Right cardiac atrium (tissue), 5 donors: ENCODE results near the gene PCF11. TPM values are rescaled to one million over a fixed set of nuclear protein-coding genes. Genes with fewer than 3 reads are reported as not detected.
"Not testable (repeated sequence)": the region's sequence is repeated elsewhere in the genome, so short reads cannot be mapped to it uniquely, and the experiment has no call there.

Source experiments
- ATAC-seq, 2 donors: fragments of 200-7000 bp; cut with Tn5 transposase; one replicate each; pipeline versions ENCODE4 v1.8.0 to v1.9.1; 2020; ENCODE audit warnings: moderate library complexity in 2 of 2, mild to moderate bottlenecking in 1 of 2
- DNase-seq, 3 donors: peaks; one replicate each; pipeline ENCODE4 v3.0.0-alpha.2; 2020
- H3K27ac ChIP-seq: one replicate; pipeline ENCODE4 v1.5.1; 2013; ENCODE audit warnings: mild to moderate bottlenecking, low read length, control low read depth, moderate library complexity
- H3K27me3 ChIP-seq: one replicate; pipeline ENCODE4 v1.6.1; 2013; ENCODE audit not compliant: control insufficient read depth, insufficient read depth
- H3K4me1 ChIP-seq: one replicate; pipeline ENCODE4 v1.6.1; 2013; ENCODE audit warnings: low read length; ENCODE audit not compliant: control insufficient read depth, insufficient read depth
- H3K4me3 ChIP-seq: one replicate; pipeline ENCODE4 v1.5.1; 2013; ENCODE audit warnings: low read length, control low read depth
- H3K9me3 ChIP-seq: one replicate; pipeline ENCODE4 v1.6.1; 2013; ENCODE audit warnings: low read length; ENCODE audit not compliant: control insufficient read depth
- WGBS: extraction: QIAGEN DNeasy Blood & Tissue Kit; methylation state at CpG from one replicate; pipeline ENCODE4 v1.1.7; 2013; 5-methylcytosine and 5-hydroxymethylcytosine counted together
- intact Hi-C, 4 donors: fragments of 100-400 bp; cut with DNase I; formaldehyde crosslinking; loops; one replicate each; pipeline versions ENCODE4 v1.11.0 to v1.14.0; 2022 to 2023
- polyA plus RNA-seq: library from polyadenylated mRNA; stranded (reverse); fragments of 200-250 nt; gene quantifications from one replicate; pipeline ENCODE4 v1.2.3, GENCODE V29; 2013
- total RNA-seq, 4 donors: library from RNA; stranded (reverse); fragmentation: NEBNext Ultra II Directional; extraction: Animal tissue kit (Norgen Biotek cat#: 25700); gene quantifications; one replicate each; pipeline ENCODE4 v1.2.1, GENCODE V29; 2021
- donor health status: healthy with polysubstance abuse.
- donor health status: DM: no; HTN: yes; CAD: no.
- donor health status: DM: no; HTN: no; CAD: no.
- donor health status: DM: no; HTN: yes; CAD: no; lungs with severe emphysema.
- donor health status: DM: yes; HTN: yes; CAD: no.

Gene PCF11
- total and polyA plus RNA-seq, 5 donors = 17.5 to 38.4 (median 33.2) TPM

DNA sequence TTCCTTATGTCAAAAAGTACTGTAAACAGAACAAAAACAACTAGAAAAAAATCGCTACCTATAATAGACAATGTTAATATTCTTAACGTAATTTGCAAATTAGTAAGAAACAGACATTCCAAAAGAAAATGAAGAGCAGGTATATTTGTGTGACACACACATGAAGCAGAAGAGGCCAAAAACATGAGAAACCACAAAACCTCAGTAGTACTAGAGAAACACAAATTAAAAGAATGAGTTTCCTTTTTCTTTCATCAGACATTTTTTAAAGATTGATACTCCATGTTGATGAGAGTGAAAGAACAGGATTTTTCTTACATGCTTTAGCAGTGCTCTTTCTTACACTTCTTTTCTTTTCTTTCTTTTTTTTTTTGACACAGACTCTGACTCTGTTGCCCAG lies 34.2 kb upstream of the PCF11 start:
- ATAC-seq (no peak), DNase-seq (no peak)
- Histone ChIP-seq H3K4me1 (no peaks in the 10 kb centered on the region), H3K27ac (no peak overlapping the region), H3K4me3 (no peak overlapping the region), H3K9me3 (no peaks in the 10 kb centered on the region), H3K27me3 (no peaks in the 10 kb centered on the region)
- intact Hi-C loops = no loop called here
- 95% methylated on average over 2 of the region's 2 CpGs for WGBS

DNA sequence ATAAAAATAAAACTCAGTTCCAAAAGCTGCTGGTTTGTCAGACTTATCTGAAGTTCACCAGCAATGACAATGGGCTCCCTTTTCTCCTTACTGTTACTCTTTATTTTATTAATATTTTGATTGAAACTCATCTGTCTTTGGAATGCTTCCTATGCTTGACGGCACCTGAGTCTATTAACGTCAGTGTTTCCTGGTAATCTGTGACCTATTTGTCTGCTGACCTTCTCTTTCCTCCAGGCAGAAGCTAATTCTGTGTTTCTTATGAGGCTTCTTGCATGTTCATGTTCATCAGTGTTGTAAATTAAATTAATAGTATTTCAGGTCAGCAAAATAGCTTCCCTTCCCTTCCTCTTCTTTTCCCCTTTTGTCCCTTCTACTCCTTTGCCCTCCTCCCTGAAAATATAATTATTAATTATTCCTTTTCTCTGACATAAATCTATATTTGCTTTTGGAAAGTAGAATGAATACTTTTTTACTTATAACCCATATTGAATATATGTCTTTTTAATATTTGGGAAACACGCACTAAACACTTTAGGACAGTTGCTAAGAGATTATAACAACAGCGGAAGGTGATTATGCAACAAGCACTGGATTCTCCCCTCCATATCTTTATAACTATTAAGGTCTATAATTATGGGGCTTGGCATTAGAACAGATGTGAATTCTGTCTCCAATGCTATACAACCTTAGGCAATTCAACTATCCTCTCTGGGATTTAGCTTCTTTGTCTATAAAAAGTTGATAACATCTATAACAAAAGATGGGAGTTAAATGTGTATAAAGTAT lies 32.1 kb upstream of the PCF11 start:
- peak in 1 of 2 donors; percentile 25 for ATAC-seq
- Histone ChIP-seq H3K4me3 (no peak overlapping the region), H3K9me3 (no peaks in the 10 kb centered on the region), H3K27me3 (no peaks in the 10 kb centered on the region), H3K4me1 (no peaks in the 10 kb centered on the region), H3K27ac (no peak overlapping the region)
- intact Hi-C loops = no loop called here
- 52% methylated on average over 4 of the region's 4 CpGs for WGBS
- no peak for DNase-seq

DNA sequence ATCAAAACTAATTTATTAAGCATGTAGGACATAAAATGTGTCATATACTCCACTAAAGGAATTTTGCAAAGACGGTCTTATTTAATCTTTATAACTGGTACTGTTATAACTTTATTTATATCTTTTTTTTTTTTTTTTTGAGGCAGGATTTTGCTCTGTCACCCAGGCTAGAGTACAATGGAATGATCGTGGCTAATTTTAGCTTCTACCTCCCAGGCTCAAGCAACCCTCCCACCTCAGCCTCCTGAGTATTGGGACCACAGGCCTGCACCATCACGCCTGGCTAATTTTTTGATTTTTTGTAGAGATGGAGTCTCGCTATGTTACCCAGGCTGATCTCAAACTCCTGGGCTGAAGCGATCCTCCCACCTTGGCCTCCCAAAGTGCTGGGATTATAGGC lies 31.4 kb upstream of the PCF11 start:
- ATAC-seq = no peak
- Histone ChIP-seq H3K9me3 (no peaks in the 10 kb centered on the region), H3K4me1 (no peaks in the 10 kb centered on the region), H3K4me3 (no peak overlapping the region), H3K27me3 (no peaks in the 10 kb centered on the region), H3K27ac (no peak overlapping the region)
- 87% methylated on average over 5 of the region's 5 CpGs for WGBS
- intact Hi-C loops = no loop called here
- no peak for DNase-seq

DNA sequence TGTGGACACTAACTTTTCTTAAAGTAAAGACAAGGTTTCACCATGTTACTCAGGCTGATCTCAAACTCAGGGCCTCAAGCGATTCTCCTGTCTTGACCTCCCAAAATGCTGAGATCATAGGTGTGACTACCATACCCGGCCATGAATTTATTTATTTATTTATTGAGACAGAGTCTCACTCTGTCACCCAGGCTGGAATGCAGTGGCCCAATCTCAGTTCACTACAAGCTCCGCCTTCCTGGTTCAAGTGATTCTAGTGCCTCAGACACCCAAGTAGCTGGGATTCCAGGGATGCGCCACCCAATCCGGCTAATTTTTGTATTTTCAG lies 29.7 kb upstream of the PCF11 start:
- H3K4me3 ChIP-seq = no peak overlapping the region
- intact Hi-C loops = no loop called here
- no peaks in the 10 kb centered on the region for H3K4me1 ChIP-seq
- WGBS = 92% methylated on average over 5 of the region's 5 CpGs
- H3K9me3 ChIP-seq = no peaks in the 10 kb centered on the region
- H3K27me3 ChIP-seq = no peaks in the 10 kb centered on the region
- DNase-seq = no peak
- H3K27ac ChIP-seq = no peak overlapping the region
- ATAC-seq = no peak

DNA sequence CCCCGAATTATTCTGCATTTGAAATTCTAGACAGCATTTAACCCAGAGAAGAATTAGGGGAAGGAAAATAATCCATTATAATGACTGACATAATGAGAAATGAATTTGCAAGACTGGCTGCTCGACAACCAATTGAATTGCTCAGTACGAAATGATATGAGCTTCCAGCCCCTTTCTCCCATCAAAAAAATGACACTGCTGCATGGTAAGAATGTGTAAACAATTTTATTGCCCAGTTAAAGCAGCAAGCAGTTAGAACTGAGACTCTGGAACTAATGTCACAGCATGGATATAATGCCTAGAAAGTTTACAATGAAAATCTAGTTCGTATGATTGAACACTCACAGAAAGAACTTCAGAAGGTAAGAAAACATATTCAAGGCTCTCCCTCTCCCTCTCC lies 24.7 kb upstream of the PCF11 start:
- no peak overlapping the region for H3K27ac ChIP-seq
- WGBS = 77% methylated on average over 4 of the region's 4 CpGs
- intact Hi-C loops = no loop called here

DNA sequence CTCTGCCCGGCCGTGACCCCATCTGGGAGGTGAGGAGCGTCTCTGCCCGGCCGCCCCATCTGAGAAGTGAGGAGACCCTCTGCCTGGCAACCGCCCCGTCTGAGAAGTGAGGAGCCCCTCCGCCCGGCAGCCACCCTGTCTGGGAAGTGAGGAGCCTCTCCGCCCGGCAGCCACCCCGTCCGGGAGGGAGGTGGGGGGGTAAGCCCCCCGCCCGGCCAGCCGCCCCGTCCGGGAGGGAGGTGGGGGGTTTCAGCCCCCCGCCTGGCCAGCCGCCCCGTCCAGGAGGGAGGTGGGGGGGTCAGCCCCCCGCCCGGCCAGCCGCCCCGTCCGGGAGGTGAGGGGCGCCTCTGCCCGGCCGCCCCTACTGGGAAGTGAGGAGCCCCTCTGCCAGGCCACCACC lies 23.7 kb upstream of the PCF11 start:
- WGBS = 98% methylated on average over 15 of the region's 29 CpGs
- ATAC-seq, H3K27me3 ChIP-seq, DNase-seq, H3K9me3 ChIP-seq, H3K4me3 ChIP-seq, H3K27ac ChIP-seq, H3K4me1 ChIP-seq, intact Hi-C loops: not testable (repeated sequence)

More for the DNA sequence above, 24.7 kb upstream of the PCF11 start:
- ATAC-seq (no peak), DNase-seq (no peak)
- Histone ChIP-seq H3K4me1 (no peaks in the 10 kb centered on the region), H3K27me3 (no peaks in the 10 kb centered on the region), H3K4me3 (no peak overlapping the region), H3K9me3 (no peaks in the 10 kb centered on the region)

DNA sequence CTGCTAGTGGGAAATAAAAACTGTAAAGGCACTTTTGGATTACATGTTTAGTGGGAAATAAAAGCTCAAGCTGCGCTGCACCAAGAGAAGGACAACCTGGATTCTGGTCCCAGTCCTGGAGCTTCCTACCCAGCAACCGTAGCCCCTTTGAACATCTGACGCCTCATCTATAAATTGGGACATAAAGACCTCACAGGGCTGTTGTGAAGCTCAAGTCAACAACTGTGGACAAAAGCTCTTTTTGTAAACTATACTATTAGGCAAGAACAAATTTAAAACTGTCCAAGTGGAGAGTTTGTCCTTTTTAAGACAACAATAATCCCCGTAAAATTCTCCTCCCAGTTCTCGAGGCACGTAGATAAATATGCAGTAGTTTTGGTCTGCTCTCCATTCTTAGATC lies 17.6 kb upstream of the PCF11 start:
- no peak for DNase-seq
- intact Hi-C loops = no loop called here

DNA sequence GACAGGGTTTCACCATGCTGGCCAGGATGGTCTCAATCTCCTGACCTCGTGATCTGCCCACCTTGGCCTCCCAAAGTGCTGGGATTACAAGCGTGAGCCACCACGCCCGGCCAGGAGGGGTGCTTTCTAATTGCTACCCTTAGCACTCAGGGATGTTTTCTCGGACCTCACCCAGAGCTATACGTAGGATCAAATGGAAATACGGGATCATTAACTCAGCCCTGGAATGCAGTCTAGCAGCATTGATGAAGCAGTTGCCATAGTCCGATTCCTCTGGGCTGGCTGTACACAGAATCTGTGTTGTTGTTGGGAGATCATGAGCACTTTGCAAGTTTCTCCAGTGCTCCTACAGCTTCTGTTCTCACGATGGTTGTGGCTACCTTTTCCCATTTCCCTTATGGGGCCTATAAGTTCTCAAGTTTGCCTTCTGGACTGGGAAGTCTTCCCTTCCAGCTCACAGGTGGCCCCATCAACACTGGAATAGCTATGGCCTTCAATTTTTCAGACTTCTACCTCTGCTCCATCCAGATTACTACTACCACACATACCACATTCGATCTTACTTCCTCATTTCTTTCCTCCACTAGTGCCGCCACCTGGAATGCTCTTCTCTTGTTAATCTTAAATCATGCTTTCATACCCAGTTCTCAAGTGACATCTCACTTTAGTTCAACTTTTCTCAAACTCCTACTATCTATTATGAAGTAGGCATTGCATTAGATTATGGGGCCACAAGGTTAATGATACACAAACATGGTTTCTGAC lies 16.1 kb upstream of the PCF11 start:
- intact Hi-C loops = no loop called here
- no peak for ATAC-seq
- WGBS = 92% methylated on average over 11 of the region's 11 CpGs

More for the DNA sequence above, 17.6 kb upstream of the PCF11 start:
- ATAC-seq = no peak
- Histone ChIP-seq H3K4me1 (no peaks in the 10 kb centered on the region), H3K4me3 (no peak overlapping the region), H3K27ac (no peak overlapping the region), H3K9me3 (no peaks in the 10 kb centered on the region), H3K27me3 (no peaks in the 10 kb centered on the region)
- 89% methylated on average over 6 of the region's 6 CpGs for WGBS

DNA sequence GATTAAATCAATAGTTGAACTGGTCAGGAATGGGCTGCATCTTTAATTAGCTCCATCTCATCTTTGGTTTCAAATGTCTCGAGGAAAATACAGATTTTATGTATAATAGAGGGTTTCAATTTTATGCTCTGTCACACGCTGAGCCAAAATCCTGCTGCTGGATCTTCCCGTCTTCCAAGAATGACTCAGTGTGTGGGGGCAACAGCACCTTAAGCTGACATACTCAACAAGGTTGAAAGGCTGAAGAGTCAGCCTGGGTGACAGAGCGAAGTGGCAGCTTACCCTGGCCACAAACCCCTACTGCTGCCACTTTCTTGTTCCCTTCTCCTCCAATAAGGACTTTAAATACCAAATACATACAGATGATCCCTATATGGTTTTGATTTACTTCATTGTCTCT lies 9.0 kb upstream of the PCF11 start:
- Histone ChIP-seq H3K27me3 (no peaks in the 10 kb centered on the region), H3K4me1 (no peaks in the 10 kb centered on the region), H3K27ac (no peak overlapping the region), H3K9me3 (no peaks in the 10 kb centered on the region), H3K4me3 (no peak overlapping the region)
- intact Hi-C loops = no loop called here
- 89% methylated on average over 4 of the region's 4 CpGs for WGBS
- DNase-seq (no peak), ATAC-seq (no peak)

More for the DNA sequence above, 16.1 kb upstream of the PCF11 start:
- no peak overlapping the region for H3K4me3 ChIP-seq
- no peak for DNase-seq
- H3K27ac ChIP-seq = no peak overlapping the region
- H3K9me3 ChIP-seq = no peaks in the 10 kb centered on the region
- no peaks in the 10 kb centered on the region for H3K27me3 ChIP-seq
- H3K4me1 ChIP-seq = no peaks in the 10 kb centered on the region

DNA sequence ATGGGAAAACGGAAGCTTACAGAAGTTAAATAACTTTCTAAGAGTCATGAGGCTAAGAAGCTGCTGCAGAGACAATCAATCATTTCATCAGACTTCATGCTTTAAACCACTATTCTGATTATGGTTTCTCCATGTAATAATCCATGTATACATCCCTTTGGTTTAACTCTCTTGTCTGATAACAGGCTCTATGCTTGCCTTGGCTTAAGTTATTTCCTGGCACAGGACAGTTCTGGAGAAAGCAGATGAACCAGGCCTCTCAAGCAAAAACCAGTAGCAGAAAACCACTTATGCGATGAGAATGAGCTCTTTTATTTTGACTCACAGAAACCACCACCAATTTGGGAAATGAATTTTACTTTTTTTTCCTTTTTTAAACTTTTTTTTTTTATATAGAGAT lies 6.5 kb upstream of the PCF11 start:
- no peak overlapping the region for H3K27ac ChIP-seq
- intact Hi-C loops = loop anchor here in 2 of 4 donors (10.0 kb wide), 2 partner anchors 76 to 226 kb away; partner anchors contain the start of gene RAB30 (in 1 of the 2)
- no peak overlapping the region for H3K4me3 ChIP-seq
- H3K27me3 ChIP-seq = no peaks in the 10 kb centered on the region
- no peak for ATAC-seq
- no peaks in the 10 kb centered on the region for H3K9me3 ChIP-seq
- no peak for DNase-seq
- H3K4me1 ChIP-seq = no peaks in the 10 kb centered on the region
- 86% methylated on average over 2 of the region's 2 CpGs for WGBS

DNA sequence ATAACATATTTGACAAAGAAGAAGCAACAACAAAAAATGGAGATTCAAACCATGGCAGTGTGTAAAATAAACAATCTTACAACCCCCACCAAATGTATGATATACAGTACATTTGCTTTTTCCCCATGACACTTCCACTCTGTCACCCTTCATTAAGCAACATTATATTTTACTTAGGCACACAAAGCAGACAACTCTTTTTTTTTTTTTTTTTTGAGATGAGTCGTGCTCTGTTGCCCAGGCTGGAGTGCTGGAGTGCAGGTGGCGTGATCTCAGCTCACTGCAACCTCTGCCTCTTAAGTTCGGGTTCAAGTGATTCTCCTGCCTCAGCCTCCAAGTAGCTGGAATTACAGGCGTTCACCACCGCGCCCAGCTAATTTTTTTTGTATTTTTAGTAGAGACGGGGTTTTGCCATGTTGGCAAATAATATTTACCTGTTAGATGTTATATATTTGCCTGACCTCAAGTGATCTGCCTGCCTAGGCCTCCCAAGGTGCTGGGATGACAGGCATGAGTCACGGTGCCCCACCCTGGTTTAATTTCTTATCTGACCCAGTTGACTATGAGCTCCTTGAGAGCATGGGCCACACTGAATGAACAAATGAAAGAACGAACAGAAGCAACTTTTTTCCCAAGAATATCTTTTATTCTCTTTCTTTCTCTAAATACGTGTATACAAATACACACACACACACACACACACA lies 5.5 kb upstream of the PCF11 start:
- Histone ChIP-seq H3K27me3 (no peaks in the 10 kb centered on the region), H3K4me1 (no peaks in the 10 kb centered on the region), H3K4me3 (no peak overlapping the region), H3K9me3 (no peaks in the 10 kb centered on the region), H3K27ac (no peak overlapping the region)
- 89% methylated on average over 10 of the region's 10 CpGs for WGBS
- intact Hi-C loops = loop anchor here in 2 of 4 donors (10.0 kb wide), 2 partner anchors 77 to 227 kb away; partner anchors contain the start of gene RAB30 (in 1 of the 2)
- DNase-seq (no peak), ATAC-seq (no peak)
